Transverse colon (tissue), 4 donors: ENCODE results near the gene ANO7. TPM values are rescaled to one million over a fixed set of nuclear protein-coding genes. Genes with fewer than 3 reads are reported as not detected.

ENCODE experiments used
- DNase-seq: peaks from one replicate; pipeline ENCODE4 v3.0.0-alpha.2; 2019
- H3K27ac ChIP-seq, 4 donors: fragments of 200-600 bp; sonication (generic); 2 replicates each; pipeline ENCODE4 v1.5.1; 2016 to 2018; ENCODE audit warnings: inconsistent platforms in 4 of 4
- H3K27me3 ChIP-seq: fragments of 200-600 bp; sonication (generic); 2 replicates; pipeline ENCODE4 v1.5.1; 2017; ENCODE audit warnings: inconsistent platforms
- H3K36me3 ChIP-seq, 4 donors: fragments of 200-600 bp; sonication (generic); 2 replicates each; pipeline ENCODE4 v1.5.1; 2017 to 2019; ENCODE audit warnings: inconsistent platforms in 4 of 4
- H3K4me1 ChIP-seq, 4 donors: fragments of 200-600 bp; sonication (generic); 2 replicates each; pipeline ENCODE4 v1.5.1; 2017 to 2020; ENCODE audit warnings: inconsistent platforms in 4 of 4
- H3K4me3 ChIP-seq, 4 donors: fragments of 200-600 bp; sonication (generic); 1 replicate in 1 of 4; 2 replicates in 3 of 4; pipeline versions ENCODE4 v1.5.1 to v1.6.1; 2017 to 2019; ENCODE audit warnings: inconsistent platforms in 4 of 4
- H3K9me3 ChIP-seq, 2 donors: fragments of 200-600 bp; sonication (generic); 2 replicates each; pipeline ENCODE4 v1.5.1; 2017 to 2019; ENCODE audit warnings: inconsistent platforms in 2 of 2
- EP300 ChIP-seq: sonication (generic); formaldehyde crosslinking; IDR thresholded peaks from one replicate; pipeline ENCODE4 v1.6.1; 2017; ENCODE audit warnings: antibody characterized with exemption, low read depth
- POLR2A ChIP-seq: fragments of 450-650 bp; IDR thresholded peaks from one replicate; pipeline ENCODE4 v1.6.1; 2016; ENCODE audit warnings: antibody characterized with exemption, mild to moderate bottlenecking, moderate library complexity
- POLR2AphosphoS5 ChIP-seq, 3 donors: sonication (generic); formaldehyde crosslinking; IDR thresholded peaks; one replicate each; pipeline ENCODE4 v1.6.1; 2016; ENCODE audit warnings: antibody characterized with exemption in 3 of 3
- WGBS, 2 donors: methylation state at CpG; one replicate each; pipeline ENCODE4 v1.1.5; 2018; ENCODE audit warnings: low coverage in 1 of 2; 5-methylcytosine and 5-hydroxymethylcytosine counted together
- in situ Hi-C, 4 donors: fragments of 200-750 bp; cut with MboI; loops; one replicate each; pipeline versions ENCODE4 v1.15.0 to v1.15.1; 2017; ENCODE audit warnings: low sequenced_read_pairs in 3 of 4, low pct_ligation_motif_present in 1 of 4, low pct_unique_long_range_greater_than_20kb in 1 of 4
- intact Hi-C: fragments of 100-400 bp; cut with DNase I; formaldehyde crosslinking; loops from one replicate; pipeline ENCODE4 v1.15.1; 2023; ENCODE audit warnings: low total_unique reads
- total RNA-seq, 4 donors: library from RNA; depleted of rRNA; stranded (reverse); fragments of >200 nt; gene quantifications; one replicate each; pipeline ENCODE4 v1.1.0, GENCODE V29; 2016
- TF ChIP-seq, protein P1 (sequence below), 5 experiments: fragments of 200-600 bp in 3 of 5; fragments of 450-650 bp in 2 of 5; sonication (generic) in 3 of 5; IDR thresholded peaks; 1 replicate in 2 of 5; 2 replicates in 3 of 5; pipeline ENCODE4 v1.5.1; 2016 to 2017; ENCODE audit warnings: antibody characterized with exemption in 5 of 5, inconsistent platforms in 3 of 5, mild to moderate bottlenecking in 2 of 5, moderate library complexity in 1 of 5

ANO7 gene
- total RNA-seq, 4 donors from 2014 or later, result 37.2 to 202 (median 71.0) TPM

DNA sequence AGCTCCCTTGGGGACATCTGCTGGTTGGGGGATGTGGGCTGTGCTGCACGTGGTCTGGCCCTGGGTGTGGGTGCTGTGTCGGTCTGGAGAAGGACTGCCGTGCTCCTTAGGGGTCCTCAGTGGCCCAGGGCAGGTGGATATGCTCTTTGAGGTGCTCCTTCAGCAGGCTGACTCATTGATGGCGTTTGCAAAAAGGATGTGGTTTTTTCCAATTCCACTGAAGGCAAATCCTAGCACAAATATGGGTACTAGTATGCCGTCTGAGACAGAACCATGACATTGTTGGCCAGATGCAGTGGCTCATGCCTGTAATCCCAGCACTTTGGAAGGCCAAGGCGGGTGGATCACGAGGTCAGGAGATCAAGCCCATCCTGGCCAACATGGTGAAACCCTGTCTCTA is 34.9 kb upstream of the ANO7 start:
- 78 to 100% methylated on average over 2 to 7 of the region's 7 CpGs for WGBS, 2 donors
- Histone ChIP-seq H3K27me3 (no peaks in the 10 kb centered on the region), H3K4me3 (no peak overlapping the region), H3K4me1 (peaks cover 4 to 15% (median 15%) of the 10 kb centered on the region in 4 donors), H3K36me3 (peaks cover 0 to 9% (median 2%) of the 10 kb centered on the region in 4 donors), H3K9me3 (no peaks in the 10 kb centered on the region), H3K27ac (no peak overlapping the region)
- DNase-seq, result no peak
- intact Hi-C loops (no loop called here), in situ Hi-C loops (no loop called here)
- TF ChIP-seq EP300 (no peak), POLR2AphosphoS5 (IDR thresholded peaks at IDR 0.05) (no peak), POLR2A (no peak)
- TF ChIP-seq, protein P1, sequence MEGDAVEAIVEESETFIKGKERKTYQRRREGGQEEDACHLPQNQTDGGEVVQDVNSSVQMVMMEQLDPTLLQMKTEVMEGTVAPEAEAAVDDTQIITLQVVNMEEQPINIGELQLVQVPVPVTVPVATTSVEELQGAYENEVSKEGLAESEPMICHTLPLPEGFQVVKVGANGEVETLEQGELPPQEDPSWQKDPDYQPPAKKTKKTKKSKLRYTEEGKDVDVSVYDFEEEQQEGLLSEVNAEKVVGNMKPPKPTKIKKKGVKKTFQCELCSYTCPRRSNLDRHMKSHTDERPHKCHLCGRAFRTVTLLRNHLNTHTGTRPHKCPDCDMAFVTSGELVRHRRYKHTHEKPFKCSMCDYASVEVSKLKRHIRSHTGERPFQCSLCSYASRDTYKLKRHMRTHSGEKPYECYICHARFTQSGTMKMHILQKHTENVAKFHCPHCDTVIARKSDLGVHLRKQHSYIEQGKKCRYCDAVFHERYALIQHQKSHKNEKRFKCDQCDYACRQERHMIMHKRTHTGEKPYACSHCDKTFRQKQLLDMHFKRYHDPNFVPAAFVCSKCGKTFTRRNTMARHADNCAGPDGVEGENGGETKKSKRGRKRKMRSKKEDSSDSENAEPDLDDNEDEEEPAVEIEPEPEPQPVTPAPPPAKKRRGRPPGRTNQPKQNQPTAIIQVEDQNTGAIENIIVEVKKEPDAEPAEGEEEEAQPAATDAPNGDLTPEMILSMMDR (IDR thresholded peaks at IDR 0.05), result no peak

DNA sequence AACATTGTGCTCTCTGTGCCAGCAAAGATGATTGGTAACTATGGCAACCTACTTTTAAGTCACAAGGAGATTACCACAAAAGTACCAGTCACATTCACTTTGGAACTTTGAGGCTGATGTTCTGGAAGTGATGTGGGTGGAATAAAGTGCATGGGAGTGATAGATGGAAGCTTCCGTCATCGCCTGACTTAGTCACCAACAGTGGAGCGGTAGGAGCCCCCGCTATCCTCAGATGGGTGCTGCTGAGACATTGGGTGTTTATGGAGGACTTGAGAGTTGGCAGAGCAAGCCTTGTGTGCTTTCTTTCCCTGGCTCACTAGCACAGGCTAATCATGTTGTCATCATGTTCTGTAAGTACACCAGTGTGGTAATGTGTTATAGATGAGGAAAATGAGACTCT is 33.6 kb upstream of the ANO7 start:
- Histone ChIP-seq H3K27ac (no peak overlapping the region), H3K4me1 (peaks cover 4 to 13% (median 10%) of the 10 kb centered on the region in 4 donors), H3K36me3 (peaks cover 0 to 20% (median 8%) of the 10 kb centered on the region in 4 donors), H3K9me3 (no peaks in the 10 kb centered on the region), H3K27me3 (no peaks in the 10 kb centered on the region), H3K4me3 (no peak overlapping the region)
- in situ Hi-C loops, result no loop called here
- DNase-seq, result no peak
- intact Hi-C loops, result no loop called here
- TF ChIP-seq EP300 (no peak), POLR2A (no peak), POLR2AphosphoS5 (IDR thresholded peaks at IDR 0.05) (no peak)
- TF ChIP-seq, protein P1 (IDR thresholded peaks at IDR 0.05), result no peak
- 88 to 96% methylated on average over 4 of the region's 4 CpGs for WGBS, 2 donors

DNA sequence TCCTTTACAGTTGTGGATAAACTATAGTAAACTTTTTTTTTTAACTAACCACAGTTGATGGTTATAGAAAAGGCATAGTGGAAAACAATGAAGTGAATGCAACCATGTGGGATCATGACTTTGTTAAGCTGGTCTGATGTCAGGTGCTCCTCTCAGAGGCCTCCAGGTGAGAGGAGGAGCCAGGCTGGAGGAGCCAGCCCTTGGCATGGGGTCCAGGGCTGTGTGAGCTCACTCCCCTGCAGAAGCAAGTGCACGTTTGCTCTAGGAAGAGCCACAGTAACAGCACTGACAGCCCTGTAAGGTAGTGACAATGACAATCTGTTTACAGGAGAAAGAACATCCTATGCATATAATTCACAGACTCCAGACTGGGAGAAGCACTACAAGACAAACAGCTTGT is 32.5 kb upstream of the ANO7 start:
- peaks cover 4 to 10% (median 8%) of the 10 kb centered on the region in 4 donors for H3K4me1 ChIP-seq
- no peak overlapping the region for H3K27ac ChIP-seq
- no peak for TF ChIP-seq POLR2A
- TF ChIP-seq, protein P1 (IDR thresholded peaks at IDR 0.05), result no peak
- no peak for TF ChIP-seq EP300
- no peak for TF ChIP-seq POLR2AphosphoS5 (IDR thresholded peaks at IDR 0.05)
- peaks cover 0 to 25% (median 9%) of the 10 kb centered on the region in 4 donors for H3K36me3 ChIP-seq
- 83% methylated on average over 1 of the region's 1 CpG; no CpG with 5 or more reads in 1 of the 2 donors for WGBS, 2 donors
- in situ Hi-C loops (no loop called here), intact Hi-C loops (no loop called here)
- no peak overlapping the region for H3K4me3 ChIP-seq
- no peaks in the 10 kb centered on the region for H3K27me3 ChIP-seq
- no peaks in the 10 kb centered on the region for H3K9me3 ChIP-seq
- DNase-seq, result no peak

DNA sequence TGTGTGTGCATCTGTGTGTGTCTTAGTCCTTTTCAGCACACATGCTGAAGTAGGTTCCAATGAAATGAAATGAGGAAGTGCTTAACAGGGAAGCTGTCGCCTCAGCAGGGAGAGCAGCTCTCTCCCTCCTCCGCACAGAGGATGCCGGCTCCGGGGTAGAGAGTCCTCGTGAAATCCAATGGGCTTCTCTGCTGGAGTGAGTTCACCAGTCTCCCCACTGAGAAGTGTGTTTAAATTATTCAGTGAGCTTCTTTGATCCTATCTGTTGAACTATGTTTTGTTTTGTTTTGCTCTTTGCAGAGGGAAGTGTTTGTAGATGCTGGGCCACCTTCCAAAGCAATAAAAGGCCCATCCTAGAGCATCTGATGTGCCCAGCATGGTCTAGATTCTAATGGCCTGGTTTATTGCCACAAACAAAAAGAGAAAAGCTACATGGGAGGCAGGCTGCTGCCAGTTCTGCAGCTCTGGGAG is 31.5 kb upstream of the ANO7 start:
- DNase-seq, result no peak
- Histone ChIP-seq H3K36me3 (peaks cover 0 to 25% (median 9%) of the 10 kb centered on the region in 4 donors), H3K4me1 (peaks cover 0 to under 1% (median under 1%) of the 10 kb centered on the region in 4 donors), H3K9me3 (no peaks in the 10 kb centered on the region), H3K4me3 (no peak overlapping the region), H3K27me3 (no peaks in the 10 kb centered on the region), H3K27ac (no peak overlapping the region)
- intact Hi-C loops (no loop called here), in situ Hi-C loops (no loop called here)
- WGBS, 2 donors, result 51 to 66% methylated on average over 5 of the region's 5 CpGs
- no peak for TF ChIP-seq EP300
- TF ChIP-seq, protein P1 (IDR thresholded peaks at IDR 0.05), result no peak
- no peak for TF ChIP-seq POLR2AphosphoS5 (IDR thresholded peaks at IDR 0.05)
- TF ChIP-seq POLR2A, result no peak
